Esophagus muscularis mucosa (tissue), 4 donors: ENCODE data around the gene WWC1. TPM values are rescaled to one million over a fixed set of nuclear protein-coding genes. Genes with fewer than 3 reads are reported as not detected.

Source experiments
- DNase-seq: peaks from one replicate; pipeline ENCODE4 v3.0.0-alpha.2; 2017; ENCODE audit errors: extremely low spot score
- H3K27ac ChIP-seq, 4 donors: fragments of 200-600 bp; sonication (generic); replicated peaks in 1 of 4; 1 replicate in 3 of 4; 2 replicates in 1 of 4; pipeline ENCODE4 v1.5.1; 2016 to 2019; ENCODE audit warnings: mild to moderate bottlenecking in 1 of 4
- H3K27me3 ChIP-seq, 4 donors: fragments of 200-600 bp; sonication (generic); one replicate each; pipeline versions ENCODE4 v1.5.1 to v1.6.0; 2016 to 2019
- H3K36me3 ChIP-seq, 4 donors: fragments of 200-600 bp; sonication (generic); one replicate each; pipeline ENCODE4 v1.5.1; 2016 to 2019
- H3K4me1 ChIP-seq, 4 donors: fragments of 200-600 bp; sonication (generic); one replicate each; pipeline ENCODE4 v1.5.1; 2016 to 2019
- H3K4me3 ChIP-seq, 4 donors: fragments of 200-600 bp; sonication (generic); 1 replicate in 2 of 4; 2 replicates in 2 of 4; pipeline ENCODE4 v1.5.1; 2016 to 2019; ENCODE audit warnings: mild to moderate bottlenecking in 4 of 4, moderate library complexity in 1 of 4
- H3K9me3 ChIP-seq, 4 donors: fragments of 200-600 bp; sonication (generic); 1 replicate in 3 of 4; 2 replicates in 1 of 4; pipeline ENCODE4 v1.5.1; 2016 to 2019
- CTCF ChIP-seq, 3 experiments: fragments of 200-600 bp in 2 of 3; fragments of 450-650 bp in 1 of 3; sonication (generic) in 2 of 3; IDR thresholded peaks; one replicate each; pipeline ENCODE4 v1.5.1; 2017 to 2019; ENCODE audit warnings: antibody characterized with exemption in 3 of 3, mild to moderate bottlenecking in 2 of 3, moderate library complexity in 1 of 3
- EP300 ChIP-seq: sonication (generic); formaldehyde crosslinking; IDR thresholded peaks from one replicate; pipeline ENCODE4 v1.6.1; 2017; ENCODE audit warnings: antibody characterized with exemption
- POLR2A ChIP-seq: fragments of 450-650 bp; IDR thresholded peaks from one replicate; pipeline ENCODE4 v1.6.1; 2017; ENCODE audit warnings: antibody characterized with exemption, moderate library complexity, mild to moderate bottlenecking, low read depth
- POLR2AphosphoS5 ChIP-seq, 2 donors: sonication (generic); formaldehyde crosslinking; IDR thresholded peaks; one replicate each; pipeline ENCODE4 v1.6.1; 2017; ENCODE audit warnings: antibody characterized with exemption in 2 of 2
- WGBS: methylation state at CpG from one replicate; pipeline ENCODE4 v1.1.5; 2018; 5-methylcytosine and 5-hydroxymethylcytosine counted together
- intact Hi-C: fragments of 100-400 bp; cut with DNase I; formaldehyde crosslinking; loops from one replicate; pipeline ENCODE4 v1.15.1; 2023
- total RNA-seq, 4 donors: library from RNA; depleted of rRNA; stranded (reverse); fragments of >200 nt; gene quantifications; one replicate each; pipeline versions ENCODE4 v1.1.0 to v1.2.1, GENCODE V29; 2016

WWC1 gene
- total RNA-seq, 4 donors from 2014 or later: 2.1 to 6.2 (median 3.2) TPM

- Histone ChIP-seq H3K27me3 (no peaks in the 10 kb centered on the region), H3K9me3 (no peaks in the 10 kb centered on the region), H3K4me1 (no peaks in the 10 kb centered on the region), H3K4me3 (no peak overlapping the region), H3K36me3 (no peaks in the 10 kb centered on the region), H3K27ac (no peak overlapping the region)
- intact Hi-C loops: no loop called here
- 71% methylated on average over 1 of the region's 1 CpG for WGBS
- no peak for DNase-seq
- TF ChIP-seq CTCF (IDR thresholded peaks at IDR 0.05) (no peak), POLR2A (no peak), EP300 (no peak), POLR2AphosphoS5 (IDR thresholded peaks at IDR 0.05) (no peak)
Observed at GRCh38 chr5:168474319-168474718, 182.9 kb downstream of the WWC1 start.

GRCh38 chr5:168477060-168477459, 185.6 kb downstream of the WWC1 start:
- H3K36me3 ChIP-seq: no peaks in the 10 kb centered on the region
- peak; percentile 77 for DNase-seq
- TF ChIP-seq CTCF (IDR thresholded peaks at IDR 0.05) (no peak), POLR2A (no peak), POLR2AphosphoS5 (IDR thresholded peaks at IDR 0.05) (no peak), EP300 (no peak)
- intact Hi-C loops: no loop called here
- H3K27me3 ChIP-seq: no peaks in the 10 kb centered on the region
- no peak overlapping the region for H3K27ac ChIP-seq
- H3K4me3 ChIP-seq: no peak overlapping the region
- WGBS: 58% methylated on average over 7 of the region's 7 CpGs
- no peaks in the 10 kb centered on the region for H3K9me3 ChIP-seq
- H3K4me1 ChIP-seq: no peaks in the 10 kb centered on the region

GRCh38 chr5:168479166-168479565, 187.7 kb downstream of the WWC1 start:
- 91% methylated on average over 3 of the region's 3 CpGs for WGBS
- Histone ChIP-seq H3K4me1 (no peaks in the 10 kb centered on the region), H3K9me3 (no peaks in the 10 kb centered on the region), H3K27me3 (peaks cover 0 to 4% (median 0%) of the 10 kb centered on the region in 4 donors), H3K27ac (no peak overlapping the region), H3K4me3 (no peak overlapping the region), H3K36me3 (no peaks in the 10 kb centered on the region)
- DNase-seq: peak; percentile 17
- intact Hi-C loops: no loop called here
- TF ChIP-seq POLR2A: no peak
- TF ChIP-seq POLR2AphosphoS5 (IDR thresholded peaks at IDR 0.05): no peak
- TF ChIP-seq CTCF (IDR thresholded peaks at IDR 0.05): no peak
- no peak for TF ChIP-seq EP300

GRCh38 chr5:168480601-168481000, 189.2 kb downstream of the WWC1 start:
- Histone ChIP-seq H3K4me1 (no peaks in the 10 kb centered on the region), H3K27ac (no peak overlapping the region), H3K9me3 (no peaks in the 10 kb centered on the region), H3K4me3 (no peak overlapping the region), H3K36me3 (no peaks in the 10 kb centered on the region), H3K27me3 (peaks cover 0 to 4% (median 0%) of the 10 kb centered on the region in 4 donors)
- intact Hi-C loops: loop anchor here (10.0 kb wide), 1 partner anchor 1104 kb away; the partner anchor contains the start of gene SPDL1
- TF ChIP-seq POLR2A (no peak), CTCF (IDR thresholded peaks at IDR 0.05) (no peak), POLR2AphosphoS5 (IDR thresholded peaks at IDR 0.05) (no peak), EP300 (no peak)
- peak; percentile 3 for DNase-seq
- WGBS: 86% methylated on average over 3 of the region's 3 CpGs

- no peaks in the 10 kb centered on the region for H3K36me3 ChIP-seq
- intact Hi-C loops: loop anchor here (10.0 kb wide), 1 partner anchor 1103 kb away; the partner anchor contains the start of gene SPDL1
- no peak for TF ChIP-seq EP300
- TF ChIP-seq POLR2A: no peak
- TF ChIP-seq CTCF (IDR thresholded peaks at IDR 0.05): no peak
- TF ChIP-seq POLR2AphosphoS5 (IDR thresholded peaks at IDR 0.05): no peak
- H3K27ac ChIP-seq: no peak overlapping the region
- DNase-seq: peak; percentile 19
- peaks cover 0 to 4% (median 0%) of the 10 kb centered on the region in 4 donors for H3K27me3 ChIP-seq
- no peak overlapping the region for H3K4me3 ChIP-seq
- peaks cover 0 to 4% (median 4%) of the 10 kb centered on the region in 4 donors for H3K4me1 ChIP-seq
- no peaks in the 10 kb centered on the region for H3K9me3 ChIP-seq
- WGBS: 46% methylated on average over 4 of the region's 4 CpGs
Observed at GRCh38 chr5:168481330-168481788, 189.9 kb downstream of the WWC1 start.
